ENCODE data around the gene NPW. TPM values are rescaled to one million over a fixed set of nuclear protein-coding genes. Genes with fewer than 3 reads are reported as not detected.
"Not testable (repeated sequence)": the region's sequence is repeated elsewhere in the genome, so short reads cannot be mapped to it uniquely, and the experiment has no call there.

Gene NPW
- total and polyA plus RNA-seq, 2 of the 8 experiments (the other 6 are each of a cell fraction or from before 2014, with no cell fraction given) = 4.0 to 10.3 TPM

GRCh38 chr16:2009791-2010510 lies 9.6 kb upstream of the NPW start, which contains the start of gene ZNF598 (continued):
- no peak for TF ChIP-seq CTCF (IDR thresholded peaks at IDR 0.05; ENCODE audit: control extremely low read depth in 1 of 3, insufficient read depth in 1 of 3, low read depth in 1 of 3, low read length in 3 of 3)

GRCh38 chr16:2011726-2012125 lies 7.9 kb upstream of the NPW start:
- not testable (repeated sequence) for H4K91ac ChIP-seq (replicated peaks; ENCODE audit: insufficient read length, low read length); H3K36me3 ChIP-seq (ENCODE audit: control insufficient read depth in 2 of 4, insufficient read depth in 4 of 4, low read length in 3 of 4); H3K4ac ChIP-seq (replicated peaks; ENCODE audit: insufficient read length, low read depth, low read length); H2BK15ac ChIP-seq (ENCODE audit: low read length); DNase-seq (ENCODE audit: low read depth in 1 of 2, low spot score in 2 of 2); H3K23ac ChIP-seq (ENCODE audit: insufficient read length); H3K56ac ChIP-seq (replicated peaks; ENCODE audit: insufficient read length, low read depth, low read length); H3K14ac ChIP-seq (ENCODE audit: insufficient read length); H3K18ac ChIP-seq (ENCODE audit: extremely low read depth, low read length); H3K27ac ChIP-seq (ENCODE audit: low read depth, low read length); H3K4me3 ChIP-seq (ENCODE audit: extremely low read depth in 1 of 4, insufficient read depth in 2 of 4, low read depth in 3 of 4, low read length in 4 of 4); H3K27me3 ChIP-seq (replicated peaks in 1 of 4; ENCODE audit: control insufficient read depth in 3 of 4, extremely low read depth in 1 of 4, insufficient read depth in 3 of 4, low read length in 3 of 4); H3K79me1 ChIP-seq (ENCODE audit: low read depth, low read length); H2BK5ac ChIP-seq (ENCODE audit: low read depth, low read length); H3K9ac ChIP-seq (replicated peaks in 1 of 4; ENCODE audit: extremely low read depth in 1 of 4, low read depth in 3 of 4, low read length in 3 of 4); H2AFZ ChIP-seq (ENCODE audit: low read length); H2BK120ac ChIP-seq (replicated peaks; ENCODE audit: low read depth, low read length); H4K8ac ChIP-seq (ENCODE audit: extremely low read depth, insufficient read depth, low read length); FAIRE-seq; H3K9me3 ChIP-seq (ENCODE audit: insufficient read depth in 2 of 2, low read depth in 1 of 2, low read length in 1 of 2); H2BK12ac ChIP-seq (ENCODE audit: low read depth, low read length); H3K4me2 ChIP-seq (ENCODE audit: insufficient read depth in 1 of 2, low read depth in 2 of 2, low read length in 2 of 2); H2AK5ac ChIP-seq (ENCODE audit: low read depth, low read length); H2BK20ac ChIP-seq (ENCODE audit: low read length); H4K5ac ChIP-seq (ENCODE audit: insufficient read length, low read depth, low read length)
- CTCF ChIA-PET (ENCODE audit: partially characterized antibody) = interaction anchor here (0.6 to 3.1 kb wide), 7 partner anchors 8 to 129 kb away, joined by 3 to 18 read pairs (median 4); no protein-coding TSS in a partner anchor
- Histone ChIP-seq H4K20me1 (replicated peaks in 1 of 2; ENCODE audit: control insufficient read depth in 1 of 2, insufficient read depth in 2 of 2, low read length in 2 of 2) (peaks cover 7 to 20% of the 10 kb centered on the region in 2 experiments), H3K79me2 (ENCODE audit: control insufficient read depth in 1 of 2, insufficient read depth in 2 of 2, low read length in 2 of 2) (peaks cover 22 to 27% of the 10 kb centered on the region in 2 experiments; a peak in 3 of 4 replicates), H3K4me1 (replicated peaks in 1 of 4; ENCODE audit: control insufficient read depth in 3 of 4, insufficient read depth in 4 of 4, low read length in 3 of 4) (peaks cover 3 to 20% (median 15%) of the 10 kb centered on the region in 4 experiments), H3K23me2 (ENCODE audit: low read depth, low read length) (peaks cover 12% of the 10 kb centered on the region; the same call in 1 of the 2 replicates)
- POLR2A ChIA-PET (ENCODE audit: partially characterized antibody) = interaction anchor here (0.6 to 1.6 kb wide), 4 partner anchors 35 to 143 kb away, joined by 3 to 6 read pairs (median 4); partner anchors contain the start of gene TRAF7
- 82% methylated on average over 8 of the region's 9 CpGs; no CpG with 5 or more reads in 1 of the 2 experiments for WGBS, 2 experiments (ENCODE audit: extremely low coverage in 1 of 2, insufficient coverage in 1 of 2, insufficient read length in 1 of 2, insufficient replicate concordance in 2 of 2, low coverage in 1 of 2, low lambda C conversion rate in 2 of 2, missing lambda C conversion rate in 1 of 2)
